GM19468 (cell line): ENCODE results near the gene GADD45A.
"Not testable (repeated sequence)": the region's sequence is repeated elsewhere in the genome, so short reads cannot be mapped to it uniquely, and the experiment has no call there.

ENCODE experiments used
- ATAC-seq: cut with Tn5 transposase; IDR thresholded peaks from one replicate; pipeline ENCODE4 v1.9.1; 2021; ENCODE audit warnings: mild to moderate bottlenecking, moderate library complexity, moderate number of reproducible peaks; ENCODE audit not compliant: unreplicated experiment; ENCODE audit errors: extremely low read depth

The GADD45A gene

DNA sequence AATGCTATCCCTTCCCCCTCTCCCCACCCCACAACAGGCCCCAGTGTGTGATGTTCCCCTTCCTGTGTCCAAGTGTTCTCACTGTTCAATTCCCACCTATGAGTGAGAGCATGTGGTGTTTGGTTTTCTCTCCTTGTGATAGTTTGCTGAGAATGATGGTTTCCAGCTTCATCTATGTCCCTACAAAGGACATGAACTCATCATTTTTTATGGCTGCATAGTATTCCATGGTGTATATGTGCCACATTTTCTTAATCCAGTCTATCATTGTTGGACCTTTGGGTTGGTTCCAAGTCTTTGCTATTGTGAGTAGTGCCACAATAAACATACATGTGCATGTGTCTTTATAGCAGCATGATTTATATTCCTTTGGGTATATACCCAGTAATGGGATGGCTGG is 19.7 kb upstream of the GADD45A start:
- ATAC-seq, result not testable (repeated sequence)

DNA sequence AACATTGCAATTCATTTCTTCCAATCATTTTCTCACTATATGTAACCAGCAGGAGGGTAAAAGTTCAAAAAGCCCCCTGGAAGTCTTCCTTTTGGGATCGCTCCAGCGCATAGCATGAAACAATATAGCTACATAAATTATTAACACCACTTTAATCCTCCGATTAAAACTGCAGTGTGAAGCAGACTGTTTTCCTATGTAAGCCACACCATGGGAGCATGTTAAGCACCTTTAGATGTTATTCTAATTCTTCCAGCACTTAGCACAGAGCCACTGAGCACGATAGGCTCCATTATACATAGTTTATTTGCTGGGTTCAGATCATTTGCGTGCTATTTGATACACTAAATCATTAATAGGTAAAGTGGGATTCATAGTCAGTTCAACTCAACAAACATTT is 18.4 kb upstream of the GADD45A start:
- ATAC-seq, result no peak

GRCh38 chr1:67668660-67669059 is 16.3 kb upstream of the GADD45A start:
- ATAC-seq, result no peak

DNA sequence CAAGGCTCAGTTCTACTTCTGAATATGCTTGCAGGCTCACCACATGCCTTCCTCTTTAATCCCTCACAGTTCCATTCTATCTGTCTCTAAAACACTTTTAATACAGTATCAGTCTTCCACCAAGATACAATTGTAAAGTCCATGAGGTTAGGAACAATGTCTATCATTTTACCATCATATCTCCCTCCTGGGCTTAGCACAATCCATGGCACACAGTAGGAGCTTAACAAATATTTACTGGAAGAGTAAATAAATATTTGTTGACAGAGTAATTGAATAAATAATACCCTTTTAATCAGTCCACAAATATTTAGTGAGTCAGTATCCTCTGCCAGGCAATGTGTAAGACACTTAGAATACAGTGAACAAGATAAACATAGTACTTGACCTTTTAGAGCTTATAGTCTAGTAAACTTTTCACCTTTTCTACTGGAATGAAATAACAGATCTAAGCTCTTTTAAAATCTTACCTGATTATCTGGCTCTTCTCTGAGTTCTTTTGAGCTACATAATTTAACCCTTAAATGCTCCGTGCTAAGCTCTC is 12.7 kb upstream of the GADD45A start:
- no peak for ATAC-seq

DNA sequence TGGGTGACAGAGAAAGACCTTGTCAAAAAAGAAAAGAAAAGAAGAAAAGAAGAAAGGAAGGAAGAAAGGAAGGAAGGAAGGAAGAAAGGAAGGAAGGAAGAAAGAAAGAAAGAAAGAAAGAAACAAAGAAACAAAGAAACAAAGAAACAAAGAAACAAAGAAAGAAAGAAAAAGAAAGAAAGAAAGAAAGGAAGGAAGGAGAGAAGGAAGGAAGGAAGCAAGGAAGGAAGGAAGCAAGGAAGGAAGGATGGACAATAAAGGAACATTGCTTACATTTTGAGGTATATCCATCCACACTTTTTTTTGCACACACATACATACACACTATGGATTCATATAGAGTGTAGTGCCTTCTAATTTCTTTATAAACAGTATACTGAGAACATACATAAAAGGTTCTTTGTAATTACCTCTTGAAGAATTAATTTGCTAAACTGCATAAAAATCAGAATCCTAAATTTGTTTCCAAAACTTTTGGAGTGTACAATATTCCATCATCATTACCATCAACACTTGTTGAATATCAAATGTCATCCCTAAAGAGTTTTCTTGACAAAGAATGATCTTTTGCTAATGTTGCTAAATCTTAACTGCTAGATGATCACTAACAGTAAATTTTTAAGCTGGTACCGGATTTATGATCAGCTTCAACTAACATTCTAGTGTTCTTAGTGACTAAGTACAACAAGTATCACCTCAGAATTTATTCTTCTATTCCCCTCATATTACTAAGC is 11.4 kb upstream of the GADD45A start:
- ATAC-seq, result no peak

GRCh38 chr1:67674260-67675011 is 10.6 kb upstream of the GADD45A start:
- ATAC-seq, result no peak

DNA sequence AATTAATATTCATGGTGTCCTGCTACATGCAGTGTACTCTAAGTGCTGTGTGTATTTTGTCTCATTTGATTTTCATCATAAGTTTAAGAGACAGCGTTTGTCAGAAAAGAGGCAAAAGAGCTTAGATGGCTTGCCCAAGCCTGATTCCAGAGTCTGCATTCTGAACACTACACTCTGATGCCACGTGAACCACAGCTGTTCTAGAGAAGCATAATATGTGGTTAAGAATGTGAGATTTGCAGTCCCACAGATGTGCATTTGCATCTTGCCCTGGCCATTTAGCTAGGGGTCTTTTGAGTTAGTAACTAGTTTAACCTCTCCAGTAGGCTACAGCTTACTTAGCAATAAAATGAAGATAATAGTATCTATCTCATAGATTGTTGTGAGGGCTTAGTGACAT is 9.2 kb upstream of the GADD45A start:
- no peak for ATAC-seq

DNA sequence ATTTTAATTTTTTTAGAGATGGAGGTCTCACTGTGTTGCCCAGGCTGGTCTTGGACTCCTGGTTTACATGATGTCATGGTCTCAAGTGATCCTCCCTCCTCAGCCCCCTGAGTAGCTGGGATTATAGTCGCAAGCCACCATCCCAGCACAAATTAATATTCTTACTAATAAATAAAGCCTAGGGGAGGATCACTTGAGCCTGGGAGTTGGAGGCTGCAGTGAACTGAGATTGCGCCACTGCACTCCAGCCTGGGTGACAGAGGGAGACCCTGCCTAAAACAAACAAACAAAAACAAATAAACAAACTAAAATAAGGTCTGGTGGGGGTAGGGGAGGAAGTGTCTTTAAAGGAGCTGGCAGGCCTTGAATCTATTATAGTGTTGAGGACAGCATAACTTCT is 8.7 kb upstream of the GADD45A start:
- ATAC-seq, result no peak

DNA sequence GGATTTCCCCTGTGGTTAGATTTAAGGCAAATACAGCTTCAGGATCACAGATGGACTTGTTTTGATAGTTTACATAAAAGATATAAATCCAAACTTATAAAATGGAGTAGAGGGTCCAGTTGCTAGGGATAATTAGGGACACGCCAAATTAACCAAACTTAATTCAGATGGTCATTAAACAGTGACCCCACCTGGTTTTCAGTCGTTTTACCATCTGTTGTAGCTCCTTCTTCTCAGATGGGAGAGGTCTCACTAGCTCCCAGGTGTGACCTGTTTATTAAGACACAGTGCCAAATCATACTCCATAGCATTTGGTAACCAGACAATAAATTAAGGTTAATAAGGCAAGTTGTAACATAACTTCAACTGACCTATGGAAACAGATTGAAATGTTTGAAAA is 8.1 kb upstream of the GADD45A start:
- no peak for ATAC-seq

- ATAC-seq, result no peak
Observed at GRCh38 chr1:67677408-67677807, 7.6 kb upstream of the GADD45A start.

DNA sequence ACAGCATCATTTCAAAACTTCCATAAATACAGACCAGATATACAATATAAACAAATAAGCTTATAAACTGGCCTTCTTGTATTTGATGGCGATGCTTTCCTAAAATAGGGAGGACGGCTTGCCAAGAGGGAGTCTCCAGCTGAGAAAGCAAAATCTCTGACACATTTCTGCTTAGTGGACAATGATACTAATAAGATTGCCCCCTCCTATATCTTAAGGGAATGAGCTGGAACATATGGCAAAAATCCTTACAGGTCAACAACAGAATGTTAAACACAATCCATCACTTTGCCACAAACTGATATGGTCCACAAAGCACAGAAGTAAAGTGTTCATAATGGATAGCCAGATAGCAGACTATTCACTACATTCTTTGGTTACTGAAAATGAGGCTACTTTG is 7.1 kb upstream of the GADD45A start:
- no peak for ATAC-seq

DNA sequence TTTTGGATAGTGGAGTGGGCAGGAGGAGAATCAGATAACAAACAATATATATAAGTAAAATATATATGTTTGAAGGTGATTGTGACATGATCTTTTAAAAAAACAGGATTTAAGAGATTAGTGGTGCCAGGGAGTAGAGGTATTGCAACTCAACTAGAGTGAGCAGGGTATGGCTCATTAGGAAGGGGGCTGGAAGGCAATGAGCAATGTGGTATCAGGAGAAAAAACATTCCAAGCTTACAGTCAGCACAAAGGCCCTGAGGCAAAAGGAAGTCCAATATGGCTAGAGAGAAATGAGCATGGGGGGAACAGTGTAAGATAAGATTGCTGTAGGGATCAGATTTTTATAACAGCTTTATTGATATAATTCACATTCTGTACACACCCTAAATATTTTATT is 5.3 kb upstream of the GADD45A start:
- no peak for ATAC-seq

DNA sequence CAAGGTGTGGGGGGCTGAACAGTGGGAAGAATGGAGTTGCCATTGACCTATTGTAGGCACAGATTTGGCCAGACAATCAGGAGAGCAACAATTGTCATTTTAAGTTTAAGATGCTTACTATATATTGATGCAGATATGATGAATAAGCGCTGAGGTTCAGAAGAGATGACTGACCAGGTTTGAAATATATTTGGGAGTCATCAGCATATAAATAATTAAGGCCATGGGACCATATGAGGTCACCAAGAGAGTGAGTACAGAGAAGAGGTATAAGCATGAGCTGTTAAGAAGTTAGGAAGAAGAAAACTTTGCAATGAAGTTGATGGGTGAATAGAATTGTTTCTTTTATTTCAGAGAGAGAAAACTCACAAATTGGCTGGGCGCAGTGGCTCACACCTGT is 4.5 kb upstream of the GADD45A start:
- ATAC-seq, result no peak

DNA sequence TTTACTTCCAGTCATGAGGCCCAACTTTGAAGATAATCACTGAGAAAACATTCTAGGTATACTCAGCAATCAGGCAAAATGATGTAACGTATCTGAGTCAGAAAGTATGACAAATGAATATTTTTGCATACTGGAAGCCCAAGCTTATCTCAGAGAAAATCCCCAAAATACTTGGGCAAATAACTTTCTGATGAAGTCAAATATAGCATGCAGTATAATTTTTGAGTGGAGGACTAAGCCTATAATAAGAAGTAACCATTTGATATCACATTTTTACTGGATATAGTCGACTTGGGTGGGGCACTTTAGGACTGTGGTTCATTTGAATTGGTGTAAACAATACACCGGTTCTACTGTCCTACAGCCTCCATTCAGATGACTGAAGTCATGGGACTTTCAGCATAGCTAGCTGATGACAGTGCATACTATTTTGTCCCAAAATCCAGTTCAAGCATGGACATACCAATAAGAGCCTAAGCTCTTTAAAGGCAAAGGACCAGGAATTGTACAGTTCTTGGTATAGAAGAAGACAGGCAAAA is 2.3 kb upstream of the GADD45A start:
- ATAC-seq, result no peak

- ATAC-seq, result no peak
Observed at GRCh38 chr1:67683316-67683715, 1.7 kb upstream of the GADD45A start.

DNA sequence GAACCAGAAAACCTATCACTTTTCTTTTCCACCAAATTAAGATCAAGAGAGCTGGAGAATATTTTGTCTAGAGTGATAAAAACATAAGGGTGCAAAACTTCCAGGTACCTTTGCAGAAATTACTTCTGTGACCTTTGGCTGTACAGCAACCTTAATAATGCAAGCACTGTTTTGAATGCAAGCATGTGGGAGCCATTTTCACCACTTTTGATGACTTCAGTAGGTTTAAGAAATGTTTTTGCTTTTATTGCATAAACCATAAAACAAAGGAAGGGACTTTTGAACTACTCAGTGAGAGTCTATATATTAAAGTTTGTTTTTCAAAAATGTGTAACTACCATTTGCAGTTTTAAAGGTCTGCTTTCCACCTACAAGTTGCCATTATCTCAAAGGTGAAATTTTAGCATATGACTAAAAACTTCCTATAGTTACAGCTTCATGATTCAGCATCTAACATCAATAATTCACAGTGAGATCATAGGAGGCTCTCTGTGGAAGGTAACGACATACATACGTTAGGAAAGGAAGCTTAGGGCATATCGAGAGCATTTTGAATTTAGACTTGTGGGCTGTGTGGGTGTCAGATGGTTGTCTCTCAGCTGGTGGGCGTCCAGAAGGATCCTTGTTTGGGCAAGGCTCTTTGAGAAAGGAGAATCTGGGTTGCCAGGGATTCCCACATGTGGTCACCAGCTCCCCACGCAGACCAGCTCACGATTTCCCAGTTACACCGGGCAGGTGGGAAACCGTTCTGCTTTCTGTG is 1.1 kb upstream of the GADD45A start:
- no peak for ATAC-seq

- no peak for ATAC-seq
Observed at GRCh38 chr1:67684526-67685066, 405 bp upstream of the GADD45A start.

DNA sequence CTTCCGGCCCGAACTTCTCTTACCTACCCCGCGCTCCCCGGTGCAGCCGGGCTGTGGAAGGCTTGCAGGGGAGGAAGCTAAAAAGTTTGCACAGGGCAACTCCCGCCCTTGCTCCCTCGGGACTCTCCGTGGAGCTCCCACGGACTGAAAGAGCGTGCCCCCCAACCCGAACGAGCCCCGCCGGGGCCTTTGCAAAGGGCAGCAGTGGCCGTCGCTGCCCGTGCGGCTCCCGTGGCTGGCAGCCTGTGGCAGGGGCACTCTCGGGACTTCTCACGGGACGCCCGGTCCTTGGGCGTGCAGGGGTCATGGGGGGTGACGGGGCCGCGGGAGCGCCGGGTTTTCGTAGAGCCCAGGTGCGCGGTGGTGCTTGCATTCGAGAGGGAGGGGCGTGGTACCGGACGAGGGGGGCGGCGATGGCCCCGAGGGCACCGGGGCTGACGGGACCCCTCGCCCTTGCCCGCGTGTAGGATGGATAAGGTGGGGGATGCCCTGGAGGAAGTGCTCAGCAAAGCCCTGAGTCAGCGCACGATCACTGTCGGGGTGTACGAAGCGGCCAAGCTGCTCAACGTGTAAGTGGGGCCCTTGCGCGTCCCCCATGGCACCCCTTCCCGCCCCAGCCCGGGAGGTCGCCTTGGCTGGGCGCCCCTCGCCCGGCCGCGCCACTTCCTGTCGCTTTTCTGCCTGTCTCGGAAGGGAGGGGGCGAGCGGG is 711 bp downstream of the GADD45A start:
- ATAC-seq, result peak; percentile 1

GRCh38 chr1:67686267-67687197 is 1.5 kb downstream of the GADD45A start:
- no peak for ATAC-seq
